ENCODE results near the gene SRRM5. TPM values are rescaled to one million over a fixed set of nuclear protein-coding genes. Genes with fewer than 3 reads are reported as not detected.
"Not testable (repeated sequence)": the region's sequence is repeated elsewhere in the genome, so short reads cannot be mapped to it uniquely, and the experiment has no call there.

The SRRM5 gene
- total RNA-seq, 1 donor: under 0.01 TPM

DNA sequence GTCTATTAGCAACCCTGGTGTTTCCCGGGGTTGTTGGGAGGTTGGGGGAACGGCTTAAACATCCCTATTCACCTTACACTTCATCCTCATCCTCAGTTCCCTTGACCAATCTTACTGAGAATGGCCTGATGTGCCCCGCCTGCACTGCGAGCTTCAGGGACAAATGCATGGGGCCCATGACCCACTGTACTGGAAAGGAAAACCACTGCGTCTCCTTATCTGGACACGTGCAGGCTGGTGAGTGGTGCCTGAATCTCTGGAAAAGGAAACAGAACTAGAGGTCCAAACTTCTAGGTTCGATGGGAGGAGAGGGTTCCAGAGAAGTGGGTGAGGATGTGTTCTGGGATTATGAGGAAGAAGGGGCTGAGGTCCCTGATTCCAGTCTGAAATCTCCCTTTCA, 30.4 kb upstream of the SRRM5 start:
- TF ChIP-seq, protein P1, sequence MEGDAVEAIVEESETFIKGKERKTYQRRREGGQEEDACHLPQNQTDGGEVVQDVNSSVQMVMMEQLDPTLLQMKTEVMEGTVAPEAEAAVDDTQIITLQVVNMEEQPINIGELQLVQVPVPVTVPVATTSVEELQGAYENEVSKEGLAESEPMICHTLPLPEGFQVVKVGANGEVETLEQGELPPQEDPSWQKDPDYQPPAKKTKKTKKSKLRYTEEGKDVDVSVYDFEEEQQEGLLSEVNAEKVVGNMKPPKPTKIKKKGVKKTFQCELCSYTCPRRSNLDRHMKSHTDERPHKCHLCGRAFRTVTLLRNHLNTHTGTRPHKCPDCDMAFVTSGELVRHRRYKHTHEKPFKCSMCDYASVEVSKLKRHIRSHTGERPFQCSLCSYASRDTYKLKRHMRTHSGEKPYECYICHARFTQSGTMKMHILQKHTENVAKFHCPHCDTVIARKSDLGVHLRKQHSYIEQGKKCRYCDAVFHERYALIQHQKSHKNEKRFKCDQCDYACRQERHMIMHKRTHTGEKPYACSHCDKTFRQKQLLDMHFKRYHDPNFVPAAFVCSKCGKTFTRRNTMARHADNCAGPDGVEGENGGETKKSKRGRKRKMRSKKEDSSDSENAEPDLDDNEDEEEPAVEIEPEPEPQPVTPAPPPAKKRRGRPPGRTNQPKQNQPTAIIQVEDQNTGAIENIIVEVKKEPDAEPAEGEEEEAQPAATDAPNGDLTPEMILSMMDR (IDR thresholded peaks at IDR 0.05; ENCODE audit: insufficient read depth, low read depth, low read length): no peak
- DNase-seq (ENCODE audit: low read depth): no peak
- H3K4me3 ChIP-seq (ENCODE audit: low read depth, low read length): no peak overlapping the region

DNA sequence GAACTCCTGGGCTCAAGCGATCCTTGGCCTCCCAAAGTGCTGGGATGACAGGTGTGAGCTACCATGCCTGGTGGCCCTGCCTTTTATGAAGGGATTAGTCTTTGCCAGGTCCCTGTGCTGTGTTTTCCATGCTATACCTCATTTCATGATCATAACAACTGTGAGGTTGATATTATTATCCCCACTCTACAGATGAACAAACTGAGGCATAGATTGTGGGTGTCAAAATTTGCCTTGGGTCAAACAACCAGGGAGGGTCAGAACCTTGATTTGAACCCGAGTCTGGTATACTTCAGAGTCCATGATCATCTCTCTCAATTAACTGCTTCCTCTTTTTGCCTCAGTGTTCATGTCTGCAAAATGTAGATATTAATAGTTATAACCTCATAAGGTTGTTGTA, 29.4 kb upstream of the SRRM5 start:
- H3K4me3 ChIP-seq (ENCODE audit: low read depth, low read length): no peak overlapping the region
- TF ChIP-seq, protein P1 (IDR thresholded peaks at IDR 0.05; ENCODE audit: insufficient read depth, low read depth, low read length): no peak
- no peak for DNase-seq (ENCODE audit: low read depth)

DNA sequence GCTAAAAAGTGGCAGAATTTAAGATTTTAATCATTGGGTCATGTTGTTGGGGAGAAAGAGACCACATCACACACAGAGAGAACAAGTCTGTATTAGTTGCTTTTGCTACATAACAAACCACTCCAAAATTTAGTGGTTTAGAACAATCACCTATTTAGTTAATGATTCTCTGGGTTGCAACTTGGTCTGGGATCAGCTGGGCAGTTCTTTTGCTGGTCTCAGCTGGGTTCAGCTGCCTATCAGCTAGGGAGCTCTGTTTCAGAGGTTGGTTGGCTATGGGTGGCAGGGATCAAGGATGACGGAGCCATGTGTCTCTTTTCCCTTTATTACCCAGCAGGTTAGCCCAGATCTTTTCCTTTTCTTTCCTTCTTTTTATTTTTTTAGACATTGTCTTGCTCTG, 27.4 kb upstream of the SRRM5 start:
- DNase-seq (ENCODE audit: low read depth): no peak
- TF ChIP-seq, protein P1 (IDR thresholded peaks at IDR 0.05; ENCODE audit: insufficient read depth, low read depth, low read length): no peak

DNA sequence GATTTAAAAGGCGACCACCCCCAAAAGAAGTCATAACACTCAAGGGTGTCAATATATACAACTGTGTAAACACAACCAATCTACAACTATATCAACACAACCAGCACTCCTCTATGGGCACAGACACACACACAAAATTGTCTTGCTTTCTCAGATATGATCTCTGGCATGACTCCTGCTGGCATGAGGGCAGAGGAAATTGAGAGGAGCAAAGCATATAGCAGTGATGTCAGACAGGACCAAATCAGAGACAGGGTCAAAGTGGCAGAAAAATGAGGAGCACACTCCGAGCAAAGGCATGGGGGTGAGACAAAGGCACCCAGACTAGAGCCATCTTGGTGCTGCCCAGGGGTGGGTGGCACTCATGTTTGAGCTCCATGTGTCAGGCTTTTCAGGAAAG, 25.5 kb upstream of the SRRM5 start:
- TF ChIP-seq, protein P1 (IDR thresholded peaks at IDR 0.05; ENCODE audit: insufficient read depth, low read depth, low read length): no peak
- no peak for DNase-seq (ENCODE audit: low read depth)
- H3K4me3 ChIP-seq (ENCODE audit: low read depth, low read length): no peak overlapping the region

More for the DNA sequence above, 27.4 kb upstream of the SRRM5 start:
- no peak overlapping the region for H3K4me3 ChIP-seq (ENCODE audit: low read depth, low read length)

DNA sequence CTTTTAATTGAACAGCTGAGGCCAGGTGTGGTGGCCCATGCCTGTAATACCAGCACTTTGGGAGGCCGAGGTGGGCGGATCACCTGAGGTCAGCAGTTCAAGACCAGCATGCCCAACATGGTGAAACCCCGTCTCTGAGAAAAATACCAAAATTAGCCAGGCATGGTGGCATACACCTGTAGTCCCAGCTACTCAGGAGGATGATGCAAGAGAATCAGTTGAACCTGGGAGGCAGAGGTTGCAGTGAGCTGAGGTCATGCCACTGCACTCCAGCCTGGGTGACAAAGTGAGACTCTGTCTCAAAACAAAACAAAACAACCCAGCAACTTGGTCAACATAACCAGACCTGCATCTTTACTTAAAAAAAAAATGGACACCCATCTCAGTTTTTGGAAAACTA, 24.9 kb upstream of the SRRM5 start:
- not testable (repeated sequence) for H3K4me3 ChIP-seq (ENCODE audit: low read depth, low read length); DNase-seq (ENCODE audit: low read depth)

DNA sequence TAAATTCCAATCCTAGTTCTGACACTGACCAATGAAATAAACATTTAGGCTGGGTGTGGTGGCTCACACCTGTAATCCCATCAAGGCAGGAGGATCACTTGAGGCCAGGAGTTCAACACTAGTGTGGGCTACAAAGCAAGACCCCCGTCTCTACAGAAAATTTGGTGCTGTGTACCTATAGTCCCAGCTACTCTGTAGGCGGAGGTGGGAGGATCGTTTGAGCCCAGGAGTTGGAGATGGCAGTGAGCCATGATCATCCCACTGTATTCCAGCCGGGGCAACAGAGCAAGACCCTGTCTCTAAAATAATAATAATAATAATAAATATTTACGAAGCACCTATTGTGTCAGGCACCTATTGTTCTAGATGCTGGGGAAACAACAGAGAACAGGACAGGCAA, 22.6 kb upstream of the SRRM5 start:
- no peak overlapping the region for H3K4me3 ChIP-seq (ENCODE audit: low read depth, low read length)
- TF ChIP-seq, protein P1 (IDR thresholded peaks at IDR 0.05; ENCODE audit: insufficient read depth, low read depth, low read length): no peak
- DNase-seq (ENCODE audit: low read depth): no peak

DNA sequence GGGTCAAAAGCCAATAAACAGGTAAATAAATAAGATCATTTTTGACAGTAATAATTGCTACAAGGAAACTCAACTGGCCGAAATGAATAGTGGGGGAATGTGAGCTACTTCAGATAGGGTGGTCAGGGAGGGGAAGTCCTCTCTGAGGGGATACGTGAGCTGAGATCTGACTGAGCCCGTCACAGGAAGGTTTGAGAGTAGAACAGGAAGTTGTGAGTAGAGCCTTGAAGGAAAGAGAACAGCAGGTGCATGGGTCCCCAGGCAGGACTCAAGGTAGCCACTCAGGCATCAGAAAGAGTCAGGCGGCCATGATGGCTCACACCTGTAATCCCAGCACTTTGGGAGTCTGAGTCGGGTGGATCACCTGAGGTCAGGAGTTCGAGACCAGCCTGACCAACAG, 22.2 kb upstream of the SRRM5 start:
- no peak for DNase-seq (ENCODE audit: low read depth)
- TF ChIP-seq, protein P1 (IDR thresholded peaks at IDR 0.05; ENCODE audit: insufficient read depth, low read depth, low read length): no peak
- no peak overlapping the region for H3K4me3 ChIP-seq (ENCODE audit: low read depth, low read length)
